Inflammatory macrophage treated with lipopolysaccharide for 1 hour (primary cell): ENCODE measurements around the gene RHBDL2.
A peak's percentile ranks its signal among the peaks of the same experiment; 100 is the strongest.
"Not testable (repeated sequence)": the region's sequence is repeated elsewhere in the genome, so short reads cannot be mapped to it uniquely, and the experiment has no call there.

Experiments
- DNase-seq, 2 donors: peaks; one replicate each; pipeline ENCODE4 v3.0.0-alpha.2; 2020 to 2022

RHBDL2 gene

DNA sequence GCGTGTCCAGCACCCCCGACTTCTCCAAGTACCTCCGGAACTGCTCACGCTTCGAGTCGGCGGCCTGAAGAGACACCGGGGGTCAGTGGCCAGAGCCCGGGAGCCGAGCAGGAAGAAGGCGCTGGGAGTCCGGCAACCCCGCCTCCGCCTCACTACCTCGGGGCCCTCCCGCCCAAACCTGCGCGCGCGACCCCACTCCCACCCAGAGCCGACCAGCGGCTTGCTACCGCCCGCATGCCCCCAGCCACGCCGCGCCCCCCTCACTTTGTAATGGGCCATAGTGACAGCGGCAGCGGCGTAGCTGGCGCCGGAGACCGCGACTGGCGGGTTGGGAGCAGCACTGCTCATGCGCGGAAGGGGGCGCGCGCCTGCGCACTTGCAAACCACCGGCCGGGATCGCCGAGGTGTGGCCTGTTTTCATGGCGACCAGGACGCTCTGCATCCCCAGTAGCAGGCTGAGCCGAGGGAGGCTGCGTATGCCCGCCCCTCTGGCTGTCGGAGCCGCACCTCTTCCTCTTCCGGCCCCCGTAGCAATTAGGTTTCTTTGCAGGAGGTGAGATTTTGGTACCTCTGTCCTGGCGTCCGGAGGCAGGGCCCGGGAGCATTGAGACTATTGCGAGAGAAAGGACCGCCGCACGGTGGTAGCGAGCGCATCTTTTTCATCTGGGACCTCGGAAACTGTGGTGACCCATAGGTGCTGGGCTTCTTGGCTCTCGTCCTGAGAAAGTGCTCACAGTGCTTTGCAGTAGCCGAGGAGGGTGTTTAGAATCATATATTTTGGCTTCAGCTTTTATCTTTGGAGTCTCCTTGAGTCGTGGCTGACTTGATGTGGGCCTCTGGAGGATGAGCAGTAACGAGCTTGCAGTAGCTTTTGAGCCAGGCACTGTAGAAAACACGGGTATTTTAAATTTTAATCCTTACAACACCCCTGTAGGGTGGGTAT, 68.3 kb downstream of the RHBDL2 start, which contains the start of gene MYCBP:
Gene MYCBP (minus strand): TSS at position 322 of the 943 bp plus-strand sequence. CDS start 43 bp downstream, at position 279.
- peak; percentile 89 to 94 for DNase-seq

DNA sequence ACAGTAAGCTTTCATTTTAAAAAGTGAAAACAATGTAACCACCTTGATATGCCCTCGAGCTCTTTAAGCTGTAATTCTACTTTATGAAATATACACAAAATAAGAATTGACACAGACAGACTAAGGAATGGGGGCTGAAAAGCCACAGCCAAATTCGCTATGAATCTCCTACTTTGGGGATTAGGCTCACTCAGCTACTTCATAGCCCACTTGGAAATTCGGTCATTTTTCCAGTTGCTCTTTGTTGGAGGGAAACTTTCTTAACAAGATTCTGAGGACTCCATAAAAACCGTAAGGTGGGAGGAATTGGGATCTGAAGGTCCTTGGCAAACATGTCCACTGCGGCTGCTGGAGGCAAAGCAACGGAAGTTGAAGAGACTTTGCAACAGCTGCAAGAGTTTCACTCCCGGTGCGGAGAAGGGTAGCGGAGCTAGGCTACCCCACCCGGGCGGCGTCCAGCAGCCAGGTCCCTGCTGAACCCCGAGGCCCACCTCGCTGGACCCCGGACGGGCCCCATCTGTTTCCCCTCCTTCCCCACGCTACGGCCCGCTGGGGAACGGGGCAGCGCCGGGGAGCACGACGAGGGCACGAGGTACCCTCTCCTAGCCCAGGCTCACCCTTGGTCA, 69.1 kb downstream of the RHBDL2 start:
- DNase-seq = peak in 1 of 2 donors; percentile 33

DNA sequence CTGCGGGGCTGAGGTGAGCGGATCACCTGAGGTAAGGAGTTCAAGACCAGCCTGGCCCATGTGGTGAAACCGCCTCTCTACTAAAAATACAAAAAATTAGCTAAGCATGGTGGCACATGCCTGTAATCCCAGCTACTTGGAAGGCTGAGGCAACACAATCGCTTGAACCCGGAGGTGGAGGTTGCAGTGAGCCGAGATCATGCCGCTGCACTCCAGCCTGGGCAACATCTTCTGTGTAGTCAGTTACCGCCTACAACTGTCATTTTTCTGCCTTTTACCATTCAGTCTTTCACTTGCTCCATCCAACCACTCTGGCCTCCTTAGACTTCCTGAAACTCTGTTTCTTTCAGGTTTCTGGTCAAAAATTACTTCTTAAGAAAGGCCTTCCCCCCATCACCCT, 70.6 kb downstream of the RHBDL2 start:
- no peak for DNase-seq

DNA sequence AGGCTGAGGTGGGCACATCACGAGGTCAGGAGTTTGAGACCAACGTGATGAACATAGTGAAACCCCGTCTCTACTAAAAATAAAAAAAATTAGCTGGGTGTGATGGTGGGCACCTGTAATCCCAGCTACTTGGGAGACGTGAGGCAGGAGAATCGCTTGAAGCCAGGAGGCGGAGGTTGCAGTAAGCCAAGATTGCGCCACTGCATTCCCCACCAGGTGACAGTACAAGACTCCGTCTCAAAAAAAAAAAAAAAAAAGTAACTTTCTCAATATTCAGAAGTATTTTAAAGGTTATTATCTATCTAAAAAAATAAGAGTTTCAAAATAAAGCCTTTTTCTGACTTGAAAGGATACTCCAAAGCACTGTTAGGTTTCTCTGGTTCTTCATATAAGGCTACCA, 74.4 kb downstream of the RHBDL2 start:
- no peak for DNase-seq

DNA sequence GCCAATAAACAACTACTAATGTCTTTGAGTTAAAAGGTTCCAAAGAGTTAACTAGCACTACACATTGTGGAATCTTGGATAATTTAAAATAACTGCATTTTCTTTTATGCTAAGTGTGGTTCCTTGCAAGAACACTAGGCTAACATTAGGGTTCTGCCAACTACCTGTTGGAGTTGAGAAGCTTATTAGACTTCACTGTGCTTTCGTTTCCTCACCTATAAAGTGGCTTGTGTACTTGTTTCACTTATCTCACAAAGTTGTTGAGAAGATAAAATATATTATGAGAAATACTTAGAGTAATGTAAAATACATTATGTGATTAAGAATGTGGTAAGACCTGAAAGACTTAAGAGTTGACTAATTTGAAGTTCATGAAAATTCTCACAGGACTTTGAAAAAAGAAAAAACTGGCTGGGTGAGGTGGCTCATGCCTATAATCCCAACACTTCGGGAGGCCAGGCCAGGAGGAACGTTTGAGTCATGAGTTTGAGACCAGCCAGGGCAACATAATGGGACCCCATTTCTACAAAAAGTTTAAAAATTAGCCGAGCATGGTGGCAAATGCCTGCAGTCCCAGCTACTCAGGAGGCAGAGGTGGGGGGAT, 76.4 kb downstream of the RHBDL2 start:
- no peak for DNase-seq

DNA sequence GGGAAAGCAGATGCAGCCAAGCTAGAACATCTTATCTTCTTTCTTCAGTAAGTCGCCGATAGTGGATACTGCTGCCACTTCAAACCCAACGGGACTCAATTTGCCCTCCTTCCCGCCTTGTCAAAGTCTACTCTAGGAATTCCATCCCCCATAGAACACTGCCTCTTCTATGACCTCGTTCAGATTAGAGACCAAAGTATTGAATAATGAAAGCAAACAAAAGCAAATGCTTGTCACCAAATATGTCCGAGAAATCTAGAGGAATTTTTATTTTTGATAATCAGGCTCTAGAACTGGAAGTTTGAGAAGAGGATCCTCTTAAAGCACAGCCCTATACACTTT, 81.2 kb downstream of the RHBDL2 start:
- DNase-seq = no peak

DNA sequence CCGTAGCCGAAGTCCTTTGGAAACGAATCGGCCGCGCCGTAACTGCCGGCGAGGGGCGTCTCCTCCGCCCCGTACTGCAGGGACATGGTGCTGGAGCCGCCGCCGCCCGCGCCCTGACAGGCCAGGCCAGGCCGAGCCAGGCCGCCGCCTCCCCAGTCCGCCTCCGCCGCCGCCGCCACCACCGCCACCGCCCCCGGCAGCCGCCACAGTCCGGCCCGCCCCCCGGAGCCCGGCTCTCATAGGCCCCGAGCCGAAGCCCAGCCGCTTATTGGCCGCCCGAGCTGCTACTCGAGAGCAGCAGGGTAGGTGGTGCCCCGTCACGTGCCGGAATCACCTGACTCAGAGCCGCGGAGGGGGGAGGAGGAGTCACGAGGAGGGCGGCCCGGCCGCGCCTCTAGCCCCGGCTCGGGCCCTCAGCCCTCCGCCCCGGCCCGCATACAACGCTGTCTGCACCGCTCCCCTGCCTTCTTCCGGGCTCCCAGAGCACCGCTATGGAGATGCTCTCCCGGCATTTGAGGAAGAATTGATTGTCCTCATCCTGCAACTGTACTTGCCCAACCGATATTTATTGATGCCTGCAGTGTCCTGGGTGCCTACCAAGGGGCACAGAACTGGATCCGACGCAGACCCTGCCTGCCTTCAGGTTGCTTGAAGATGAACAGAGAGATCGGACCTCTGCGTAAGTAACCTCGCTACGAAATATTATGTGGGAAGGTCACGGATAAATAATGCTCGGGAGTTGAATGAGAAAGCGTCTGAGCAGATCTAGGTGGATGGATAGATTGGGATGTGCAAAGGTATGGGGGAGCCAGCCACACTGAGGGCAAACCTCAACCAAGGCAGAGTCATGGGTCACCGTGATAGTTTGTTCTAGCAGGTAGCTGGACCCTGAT, 81.8 kb downstream of the RHBDL2 start, which contains the start of gene RRAGC:
Gene RRAGC (minus strand): TSS at position 212 of the 893 bp plus-strand sequence. CDS start 126 bp downstream, at position 86.
- peak; percentile 97 to 98 for DNase-seq

DNA sequence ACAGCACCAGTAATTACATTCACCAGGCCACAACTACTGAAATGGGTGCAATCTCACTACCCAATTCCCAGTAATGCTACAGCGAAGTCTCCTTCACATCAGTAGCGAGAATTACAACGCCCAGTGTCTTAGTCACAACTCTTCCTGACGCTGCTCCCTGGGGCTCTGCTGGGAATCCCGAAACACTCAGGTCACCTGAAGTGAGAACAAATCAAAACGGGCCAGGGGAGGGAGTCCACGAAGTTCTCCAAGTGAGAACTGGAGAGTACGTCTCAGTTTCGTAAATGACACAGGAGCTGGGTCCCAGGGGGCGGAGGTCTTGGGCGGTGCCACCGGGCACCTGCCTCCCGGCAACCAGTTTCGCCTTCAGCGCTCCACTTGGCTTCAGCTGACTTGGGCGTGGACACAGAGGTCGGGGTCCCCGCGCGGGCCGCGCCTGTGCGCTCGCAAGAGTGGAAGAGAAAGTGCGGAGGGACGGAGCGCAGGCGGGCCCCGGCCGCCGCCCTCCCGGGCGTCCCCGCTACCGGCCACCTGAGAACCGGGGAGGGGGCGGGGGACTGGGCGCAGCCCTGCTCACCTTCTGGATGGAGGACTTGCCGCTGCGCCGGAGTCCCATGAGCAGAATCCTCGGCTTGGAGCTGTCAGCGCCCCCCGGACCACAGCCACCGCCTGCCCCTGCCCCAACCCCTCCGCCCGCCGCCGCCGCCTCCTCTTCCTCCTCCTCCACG, 82.6 kb downstream of the RHBDL2 start:
- DNase-seq = peak; percentile 67 to 83

DNA sequence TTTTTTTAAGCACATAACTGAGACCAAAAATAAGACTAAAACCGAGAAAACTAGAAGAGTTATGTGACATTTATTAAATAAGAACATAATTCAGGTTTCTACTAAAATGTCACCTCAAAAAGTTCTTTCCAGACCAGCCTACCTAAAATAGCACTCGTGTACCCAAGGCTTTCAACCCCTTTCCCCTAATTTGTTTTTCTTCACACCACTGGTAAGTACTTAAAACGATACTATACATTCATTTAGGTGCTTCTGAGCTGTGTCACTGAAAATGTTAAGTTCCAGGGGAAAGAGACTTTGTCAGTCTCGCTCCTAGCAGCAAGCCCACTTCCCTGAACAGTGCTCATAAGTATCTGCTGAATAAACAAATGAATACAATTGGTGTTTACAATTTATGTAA, 88.8 kb downstream of the RHBDL2 start:
- DNase-seq = no peak

DNA sequence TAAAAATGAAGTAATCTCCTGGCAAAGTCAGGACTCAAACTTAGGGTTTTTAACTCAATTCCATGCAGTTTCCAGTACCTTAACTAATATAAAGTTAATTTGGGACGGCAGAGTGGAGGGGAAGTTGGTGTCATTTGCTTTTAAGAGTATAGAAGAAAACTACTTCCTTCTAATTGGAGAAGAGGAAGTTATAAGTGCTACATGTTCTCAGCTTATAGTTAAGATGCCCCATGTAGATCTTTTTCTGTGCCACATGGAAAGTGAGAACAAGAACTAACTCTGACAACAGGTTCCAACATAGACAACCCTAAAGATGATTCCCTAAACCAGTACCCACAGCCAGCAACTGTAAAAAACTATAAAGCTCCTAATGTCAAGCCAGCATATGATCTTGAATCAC, 93.6 kb downstream of the RHBDL2 start:
- peak; percentile 45 to 56 for DNase-seq

DNA sequence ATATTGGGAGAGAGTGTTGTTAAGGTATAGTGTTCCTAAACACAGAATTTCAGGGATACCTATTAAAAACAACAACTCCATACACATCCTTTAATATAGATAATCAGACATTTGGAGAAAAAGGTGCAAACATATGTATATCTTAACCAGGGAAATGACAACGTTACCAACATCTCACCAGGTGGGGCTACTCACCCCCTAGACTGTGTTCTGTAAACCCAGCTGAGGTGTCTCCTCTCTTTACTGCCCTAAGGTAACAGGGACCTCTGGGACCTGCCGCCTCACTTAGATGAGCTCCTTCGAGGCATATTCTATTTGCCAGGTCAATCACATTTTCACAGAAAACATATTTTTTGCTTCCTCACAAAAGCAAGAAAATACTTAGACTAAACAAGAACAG, 95.4 kb downstream of the RHBDL2 start:
- DNase-seq = no peak

DNA sequence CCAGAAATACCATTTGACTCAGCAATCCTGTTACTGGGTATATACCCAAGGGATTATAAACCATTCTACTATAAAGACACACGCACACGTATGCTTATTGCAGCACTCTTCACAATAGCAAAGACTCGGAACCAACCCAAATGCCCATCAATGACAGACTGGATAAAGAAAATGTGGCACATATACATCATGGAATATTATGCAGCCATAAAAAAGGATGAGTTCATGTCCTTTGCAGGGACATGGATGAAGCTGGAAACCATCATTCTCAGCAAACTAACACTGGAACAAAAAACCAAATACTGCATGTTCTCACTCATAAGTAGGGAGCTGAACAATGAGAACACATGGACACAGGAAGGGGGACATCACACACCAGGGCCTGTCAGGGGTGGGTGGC, 96.5 kb downstream of the RHBDL2 start:
- DNase-seq = not testable (repeated sequence)

DNA sequence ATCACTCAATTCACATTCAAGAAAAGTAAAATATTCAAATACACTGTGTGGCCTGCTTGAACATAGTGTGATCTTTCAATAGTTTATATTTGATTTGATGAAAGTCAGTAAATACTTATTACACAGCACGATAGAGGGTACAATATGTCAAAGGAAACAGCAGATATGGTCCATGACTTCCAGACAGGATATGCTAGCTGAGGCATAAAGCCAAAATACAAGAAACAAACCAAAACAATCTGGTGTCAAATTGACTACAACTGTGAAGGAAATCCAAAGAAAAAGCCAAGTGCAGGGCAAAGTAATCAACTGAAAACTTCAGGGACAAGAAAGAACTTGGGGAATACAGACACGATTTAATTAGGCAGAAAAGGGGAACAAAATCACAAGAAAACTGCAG, 101.3 kb downstream of the RHBDL2 start:
- DNase-seq = no peak

DNA sequence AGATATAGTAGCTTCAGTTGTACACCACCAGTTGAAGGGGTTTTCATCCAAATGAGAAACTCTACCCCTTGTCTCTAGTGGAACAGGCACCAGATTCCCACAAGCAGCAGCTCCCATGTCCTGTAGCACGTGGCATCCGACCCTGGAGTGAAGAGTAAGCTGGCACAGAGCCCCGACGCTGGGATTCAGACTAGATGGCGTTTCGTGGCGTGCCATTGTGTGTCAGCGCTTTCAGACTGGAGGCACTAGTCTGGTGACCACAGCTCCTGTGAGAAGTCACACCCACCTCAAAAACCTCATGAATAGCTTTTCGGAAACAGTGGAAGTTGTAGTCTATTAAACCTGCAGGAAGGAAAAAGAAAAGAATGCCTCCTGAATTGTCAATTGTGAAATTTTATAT, 102.3 kb downstream of the RHBDL2 start:
- no peak for DNase-seq

DNA sequence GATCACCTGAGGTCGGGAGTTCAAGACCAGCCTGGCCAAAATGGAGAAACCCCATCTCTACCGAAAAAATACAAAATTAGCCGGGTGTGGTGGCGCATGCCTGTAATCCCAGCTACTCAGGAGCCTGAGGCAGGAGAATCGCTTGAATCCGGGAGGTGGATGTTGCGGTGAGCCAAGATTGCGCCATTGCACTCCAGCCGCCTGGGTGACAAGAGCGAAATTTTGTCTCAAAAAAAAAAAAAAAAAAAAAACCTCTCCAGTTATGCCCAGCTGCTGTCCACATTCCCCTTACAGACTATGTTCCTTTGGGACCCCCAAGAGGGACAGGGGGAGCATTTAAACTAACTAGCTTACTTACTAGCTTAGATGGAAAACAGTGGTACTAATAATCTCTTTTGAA, 105.3 kb downstream of the RHBDL2 start:
- DNase-seq = not testable (repeated sequence)
